CD4-positive, alpha-beta T cell treated with Interleukin-6 for 4 hours (primary cell): ENCODE results near the gene ATXN7.

ENCODE experiments used
- DNase-seq: peaks from one replicate; pipeline ENCODE4 v3.0.0-alpha.2; 2020; ENCODE audit warnings: mixed read lengths

ATXN7 gene

DNA sequence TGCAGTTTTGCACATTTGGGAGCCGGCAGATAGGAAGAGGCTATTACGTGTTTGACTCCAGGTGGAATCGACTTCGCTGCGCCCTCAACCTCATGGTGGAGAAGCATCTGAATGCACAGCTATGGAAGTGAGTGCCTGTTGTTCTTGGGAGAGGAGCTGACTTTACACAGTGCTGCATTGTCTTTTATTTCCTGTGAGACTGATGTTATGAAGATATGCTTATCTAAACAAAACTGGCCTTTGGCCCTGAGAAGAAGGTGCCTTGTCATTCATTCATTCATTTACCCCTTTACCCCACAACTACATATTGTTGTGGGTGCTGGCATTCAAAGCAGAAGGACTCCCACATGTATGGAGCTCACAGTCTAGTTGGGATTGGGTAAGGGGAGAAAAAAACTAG lies 127.1 kb downstream of the ATXN7 start:
- DNase-seq, result no peak

- no peak for DNase-seq
Measured at GRCh38 chr3:63991666-63992065, 128.0 kb downstream of the ATXN7 start.

- DNase-seq, result no peak
Measured at GRCh38 chr3:63992516-63993209, 129.0 kb downstream of the ATXN7 start.

GRCh38 chr3:63993653-63994079 lies 130.0 kb downstream of the ATXN7 start:
- peak; percentile 68 for DNase-seq

DNA sequence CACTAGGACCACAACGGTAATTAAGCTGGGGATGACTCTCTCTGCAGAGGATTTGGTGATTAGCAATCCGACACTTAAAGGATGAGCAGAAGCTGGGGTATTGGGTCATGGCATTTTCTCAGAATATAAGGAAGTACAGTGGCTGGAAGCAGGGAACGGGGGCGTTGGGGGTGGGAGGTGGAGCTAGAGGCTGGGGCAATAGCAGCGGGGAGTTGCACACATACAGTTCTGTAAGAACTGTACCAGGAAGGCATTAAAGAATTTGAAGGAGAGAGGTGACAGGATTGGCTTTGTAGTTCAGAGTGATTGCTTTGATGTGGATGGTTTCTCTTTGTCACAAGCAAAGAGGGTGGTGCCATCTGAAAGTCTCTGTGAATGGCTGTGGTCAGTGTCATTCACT lies 131.4 kb downstream of the ATXN7 start:
- no peak for DNase-seq

- DNase-seq, result no peak
Measured at GRCh38 chr3:63998852-63999754, 135.4 kb downstream of the ATXN7 start.

DNA sequence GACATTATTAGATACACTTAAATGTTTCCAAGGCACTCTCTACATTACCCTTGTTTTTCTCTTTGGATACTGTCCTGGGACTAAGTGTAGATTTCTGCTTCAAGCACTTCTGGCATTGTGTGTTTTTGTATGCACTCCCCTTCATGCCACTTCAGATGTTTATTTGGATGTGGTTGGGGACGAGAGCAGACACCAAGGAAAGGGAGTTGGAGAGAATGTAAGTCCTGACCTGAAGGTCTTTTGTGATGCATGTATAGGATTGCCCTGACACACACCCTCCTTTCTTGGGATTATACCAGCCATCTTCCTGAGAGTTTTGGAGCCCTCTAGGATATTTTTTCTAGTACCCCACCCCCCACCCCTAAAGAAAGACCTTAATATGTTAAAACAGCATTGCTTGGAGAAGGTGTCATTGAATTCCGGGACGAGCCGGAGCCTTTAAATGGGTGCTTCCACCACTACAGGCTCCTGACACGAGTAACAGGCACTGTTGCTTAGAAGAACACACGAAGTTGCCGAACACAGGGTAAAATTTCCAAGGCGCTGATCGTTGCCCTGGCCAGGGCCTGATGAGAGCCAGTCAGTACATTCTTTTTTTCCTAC lies 136.9 kb downstream of the ATXN7 start:
- no peak for DNase-seq

DNA sequence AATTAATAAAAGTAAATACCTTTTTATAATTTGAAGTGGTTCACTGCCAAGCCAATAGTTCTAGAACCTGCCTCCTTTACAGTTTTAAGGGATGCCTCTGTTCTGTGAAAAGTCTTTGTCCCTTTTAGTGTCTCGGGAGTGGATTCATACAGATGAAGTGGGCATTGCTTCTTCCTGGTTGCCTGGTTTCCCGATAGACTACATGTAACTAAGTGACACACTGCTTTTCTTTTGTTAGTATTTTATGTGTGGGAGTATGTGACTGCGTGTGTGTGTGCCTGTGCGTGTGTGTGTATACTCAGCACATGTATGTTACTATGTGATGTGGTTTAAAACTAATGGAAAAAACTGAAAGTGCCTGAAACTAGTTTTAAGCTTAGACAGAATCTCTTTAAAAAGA lies 138.6 kb downstream of the ATXN7 start:
- no peak for DNase-seq

DNA sequence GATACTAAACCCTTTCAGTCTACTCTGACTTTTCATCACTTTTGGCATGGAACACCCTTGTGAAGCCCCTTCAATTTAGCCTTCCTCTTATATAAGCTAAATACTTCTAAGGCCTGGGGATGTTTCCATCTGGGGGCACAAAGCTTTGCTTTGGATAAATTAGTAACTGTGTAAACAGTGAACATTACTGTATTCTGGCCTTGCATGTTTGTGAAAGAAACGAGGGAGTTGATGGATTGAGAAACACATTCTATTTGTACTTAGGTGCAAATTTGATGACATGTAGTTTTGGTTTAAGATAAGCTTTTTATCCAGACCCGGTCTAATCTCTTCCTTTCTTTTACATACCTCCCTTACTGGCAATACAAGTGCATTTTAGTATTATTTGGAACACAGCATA lies 139.9 kb downstream of the ATXN7 start:
- no peak for DNase-seq

DNA sequence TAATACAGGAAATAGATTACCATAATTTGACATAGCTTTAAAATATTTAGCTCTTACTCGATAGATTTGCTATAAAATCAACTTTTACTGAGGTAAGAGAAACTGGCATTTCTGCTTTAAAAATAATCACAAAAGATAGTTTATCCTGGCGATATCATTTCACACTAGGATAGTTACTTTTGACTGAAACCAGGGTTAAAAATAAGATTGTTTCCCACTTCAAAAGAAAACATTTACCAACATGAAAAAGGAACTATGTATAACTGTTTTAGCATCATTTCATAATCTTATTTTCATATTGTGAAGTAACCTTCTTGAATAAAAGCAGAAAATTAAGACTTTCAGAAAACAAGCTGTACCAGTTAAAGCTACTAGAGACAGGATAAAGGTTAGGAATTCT lies 144.3 kb downstream of the ATXN7 start:
- DNase-seq, result no peak

GRCh38 chr3:64008487-64009351 lies 145.1 kb downstream of the ATXN7 start:
- DNase-seq, result no peak

DNA sequence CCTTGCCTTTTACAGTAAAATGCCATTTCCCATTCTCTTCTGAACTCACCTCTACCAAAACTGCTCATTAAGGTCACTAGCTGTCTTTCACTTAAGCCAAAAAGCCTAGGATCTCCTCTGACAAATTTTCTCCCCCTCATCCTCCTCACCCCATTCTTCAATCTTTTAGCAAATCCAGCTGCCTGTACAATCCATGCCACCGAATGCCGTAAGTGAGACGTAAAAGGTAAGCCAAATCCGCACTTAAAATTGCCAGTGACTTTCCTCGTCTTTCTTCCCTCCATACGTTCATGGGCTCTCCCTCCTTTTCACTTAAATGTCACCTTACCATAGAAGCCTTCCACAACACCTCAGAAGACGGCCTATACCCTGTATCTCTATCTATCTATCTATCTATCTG lies 145.9 kb downstream of the ATXN7 start:
- DNase-seq, result no peak

DNA sequence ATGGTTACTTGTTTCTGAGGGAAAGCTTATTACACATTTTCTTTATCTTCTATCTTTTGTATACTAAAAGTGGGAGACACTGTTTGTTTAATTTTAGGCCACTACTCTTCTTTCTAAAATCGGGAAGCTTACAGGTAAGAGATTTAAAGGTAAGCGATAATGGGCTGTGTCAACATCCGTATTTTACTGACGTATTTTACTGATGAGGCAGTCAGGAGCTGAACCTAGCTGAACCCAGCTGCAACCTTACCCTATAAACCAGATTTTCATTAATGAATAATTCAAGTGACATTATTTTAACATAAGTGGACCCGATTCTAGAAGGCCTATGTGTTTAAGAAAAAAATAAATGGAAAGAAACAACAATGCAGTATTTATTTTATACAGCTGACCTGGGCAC lies 146.5 kb downstream of the ATXN7 start:
- DNase-seq, result no peak

- DNase-seq, result no peak
Measured at GRCh38 chr3:64011685-64012084, 148.0 kb downstream of the ATXN7 start.

GRCh38 chr3:64016941-64017620 lies 153.4 kb downstream of the ATXN7 start:
- DNase-seq, result no peak

DNA sequence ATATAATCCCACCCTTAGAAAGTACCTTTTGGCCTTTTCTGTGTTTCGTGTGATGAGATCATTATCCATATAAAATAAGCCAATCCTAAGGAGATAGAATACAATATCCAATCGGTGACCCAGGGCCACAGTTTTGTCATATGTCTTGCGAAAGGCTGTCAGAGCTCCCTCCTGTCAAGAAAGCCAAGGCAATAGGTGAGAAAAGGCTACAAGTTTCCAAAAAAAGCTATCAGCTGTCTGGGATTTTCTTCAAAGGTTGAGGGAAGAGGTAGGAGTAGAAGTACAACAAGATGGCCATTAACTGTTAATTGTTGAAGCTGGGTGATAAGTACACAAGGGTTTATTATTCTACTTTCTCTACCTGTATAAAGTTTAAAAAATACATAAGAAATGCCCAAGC lies 155.6 kb downstream of the ATXN7 start:
- DNase-seq, result no peak

DNA sequence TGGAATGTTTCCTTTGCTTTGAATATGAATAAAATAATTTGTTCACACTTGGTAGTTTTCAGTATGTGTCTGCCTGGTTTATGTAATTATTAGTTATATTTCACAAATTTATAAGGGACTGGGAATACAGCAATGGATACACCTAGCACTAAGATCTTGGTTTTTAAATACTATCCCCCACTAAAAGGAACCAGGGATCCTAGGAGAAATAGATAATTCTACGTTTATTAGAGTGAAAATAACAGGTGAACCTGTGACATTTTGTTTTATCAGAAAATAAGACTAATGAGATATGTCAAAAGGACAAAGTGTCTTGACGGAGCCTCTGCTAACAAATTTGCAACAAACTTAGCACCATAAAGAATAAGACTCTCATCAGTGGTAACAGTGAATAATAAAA lies 156.2 kb downstream of the ATXN7 start:
- DNase-seq, result no peak

DNA sequence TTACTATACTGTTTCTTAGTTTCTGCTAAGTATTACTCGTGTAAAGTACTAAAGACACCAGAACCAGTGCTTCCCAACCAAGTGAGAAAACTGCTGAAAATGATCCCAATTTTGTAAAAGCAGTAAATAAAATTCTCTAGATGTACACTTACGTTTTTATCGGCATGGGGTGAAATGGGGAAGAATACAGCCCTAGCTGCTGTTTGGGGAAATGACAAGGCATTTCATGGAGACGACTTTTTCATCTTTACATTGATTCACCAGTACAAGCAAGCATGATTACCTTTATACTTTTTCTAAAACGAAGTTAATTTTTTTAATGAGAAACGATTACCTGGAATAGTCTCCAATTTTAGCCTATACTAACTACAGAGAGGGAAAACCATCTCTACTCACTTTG lies 158.3 kb downstream of the ATXN7 start:
- DNase-seq, result no peak

GRCh38 chr3:64022451-64023186 lies 159.0 kb downstream of the ATXN7 start:
- DNase-seq, result no peak

DNA sequence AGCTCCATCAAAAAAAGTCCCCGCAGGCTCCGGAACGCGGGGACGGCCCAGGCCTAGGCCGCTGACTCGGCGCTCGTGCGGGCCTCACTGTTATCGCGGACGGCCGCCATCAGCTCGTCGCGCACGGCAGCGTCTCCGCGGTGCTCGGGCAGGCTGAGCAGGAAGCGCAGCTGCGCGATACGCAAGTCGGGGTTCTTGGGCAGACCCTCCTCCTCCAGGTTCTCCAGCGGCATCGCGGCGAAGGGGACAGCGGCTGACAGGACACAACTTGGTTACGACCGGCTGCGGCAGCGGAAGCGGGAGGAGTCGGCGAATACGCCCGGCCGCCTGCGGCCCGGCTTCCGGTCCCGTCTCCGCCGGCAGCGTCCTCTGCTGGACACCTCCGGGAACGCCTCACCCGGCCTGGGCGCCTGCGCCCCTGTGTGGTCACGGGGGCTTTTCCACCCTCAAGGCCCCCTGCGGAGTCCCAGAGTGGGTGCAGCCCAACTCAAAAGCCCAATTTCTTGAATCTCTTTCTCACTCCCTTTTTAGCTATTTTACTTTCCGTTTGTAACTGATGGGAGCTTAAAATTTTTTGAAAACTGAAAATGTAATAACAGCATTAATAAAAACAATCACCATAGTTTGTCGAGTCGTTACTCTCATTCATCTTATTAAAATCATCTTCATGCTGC lies 159.7 kb downstream of the ATXN7 start, which contains the start of gene PSMD6:
TSS of gene PSMD6 (minus strand) at position 308 of the 674 bp plus-strand sequence. CDS start at position 233, 75 bp downstream.
- DNase-seq, result peak; percentile 91

GRCh38 chr3:64023861-64024223 lies 160.2 kb downstream of the ATXN7 start:
- DNase-seq, result no peak
